ENCODE measurements around the gene LSR. TPM values are rescaled to one million over a fixed set of nuclear protein-coding genes. Genes with fewer than 3 reads are reported as not detected.

LSR gene
- total and polyA plus RNA-seq, 12 donors: 8.2 to 106 (median 58.7) TPM

DNA sequence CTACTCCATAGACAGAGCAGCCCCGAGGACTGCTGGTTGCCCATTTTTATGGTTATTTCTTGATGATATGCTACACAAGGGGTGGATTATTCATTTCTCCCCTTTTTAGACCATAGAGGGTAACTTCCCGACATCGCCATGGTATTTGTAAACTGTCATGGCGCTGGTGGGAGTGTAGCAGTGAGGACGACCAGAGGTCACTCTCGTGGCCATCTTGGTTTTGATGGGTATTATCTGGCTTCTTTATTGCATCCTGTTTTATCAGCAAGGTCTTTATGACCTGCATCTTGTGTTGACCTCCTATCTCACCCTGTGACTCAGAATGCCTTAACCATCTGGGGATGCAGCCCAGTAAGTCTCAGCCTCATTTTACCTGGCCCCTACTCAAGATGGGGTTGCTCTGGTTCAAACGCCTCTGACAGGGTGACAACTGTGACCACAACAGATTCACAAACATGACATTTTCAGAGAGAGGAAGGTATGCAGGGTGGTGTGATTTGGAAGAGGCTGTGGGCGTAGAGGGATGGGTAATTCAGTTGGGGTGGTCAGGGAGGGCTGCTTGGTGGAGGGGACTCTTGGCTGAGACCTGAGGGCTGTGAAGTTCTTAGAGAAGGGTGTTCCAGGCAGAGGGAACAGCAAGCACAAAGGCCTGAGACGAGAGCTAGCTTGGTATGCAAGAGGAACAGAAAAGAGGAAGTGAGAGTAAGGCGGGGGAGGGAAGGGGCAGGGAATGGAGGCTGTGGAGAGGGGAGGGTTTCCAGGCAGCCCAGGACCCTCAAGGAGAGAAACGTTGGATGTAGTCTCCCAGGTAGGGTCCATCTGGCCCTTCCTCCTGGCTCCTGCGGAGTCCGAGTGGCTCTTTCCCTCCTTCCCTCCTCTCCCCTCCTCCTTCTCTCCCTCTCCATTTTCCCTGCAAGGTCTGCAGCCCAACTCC is 43.7 kb upstream of the LSR start:
- peaks cover 0 to 15% of the 10 kb centered on the region in 2 donors for H3K4me1 ChIP-seq (replicated peaks in 1 of 2)
- no peak overlapping the region for H3K27ac ChIP-seq
- no peak overlapping the region for H3K4me3 ChIP-seq
- no peaks in the 10 kb centered on the region for H3K36me3 ChIP-seq (replicated peaks in 1 of 2)
- TF ChIP-seq, protein P1, sequence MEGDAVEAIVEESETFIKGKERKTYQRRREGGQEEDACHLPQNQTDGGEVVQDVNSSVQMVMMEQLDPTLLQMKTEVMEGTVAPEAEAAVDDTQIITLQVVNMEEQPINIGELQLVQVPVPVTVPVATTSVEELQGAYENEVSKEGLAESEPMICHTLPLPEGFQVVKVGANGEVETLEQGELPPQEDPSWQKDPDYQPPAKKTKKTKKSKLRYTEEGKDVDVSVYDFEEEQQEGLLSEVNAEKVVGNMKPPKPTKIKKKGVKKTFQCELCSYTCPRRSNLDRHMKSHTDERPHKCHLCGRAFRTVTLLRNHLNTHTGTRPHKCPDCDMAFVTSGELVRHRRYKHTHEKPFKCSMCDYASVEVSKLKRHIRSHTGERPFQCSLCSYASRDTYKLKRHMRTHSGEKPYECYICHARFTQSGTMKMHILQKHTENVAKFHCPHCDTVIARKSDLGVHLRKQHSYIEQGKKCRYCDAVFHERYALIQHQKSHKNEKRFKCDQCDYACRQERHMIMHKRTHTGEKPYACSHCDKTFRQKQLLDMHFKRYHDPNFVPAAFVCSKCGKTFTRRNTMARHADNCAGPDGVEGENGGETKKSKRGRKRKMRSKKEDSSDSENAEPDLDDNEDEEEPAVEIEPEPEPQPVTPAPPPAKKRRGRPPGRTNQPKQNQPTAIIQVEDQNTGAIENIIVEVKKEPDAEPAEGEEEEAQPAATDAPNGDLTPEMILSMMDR (IDR thresholded peaks at IDR 0.05): no peak
- no peak for TF ChIP-seq POLR2A (IDR thresholded peaks at IDR 0.05)
- 63 to 74% (median 70%) methylated on average over 13 of the region's 13 CpGs for WGBS, 4 donors
- no peaks in the 10 kb centered on the region for H3K9me3 ChIP-seq (replicated peaks in 1 of 3)
- DNase-seq: peak in 2 of 7 donors; percentile 31 to 47
- intact Hi-C loops (cut with DNase I): no loop called here
- no peaks in the 10 kb centered on the region for H3K27me3 ChIP-seq

DNA sequence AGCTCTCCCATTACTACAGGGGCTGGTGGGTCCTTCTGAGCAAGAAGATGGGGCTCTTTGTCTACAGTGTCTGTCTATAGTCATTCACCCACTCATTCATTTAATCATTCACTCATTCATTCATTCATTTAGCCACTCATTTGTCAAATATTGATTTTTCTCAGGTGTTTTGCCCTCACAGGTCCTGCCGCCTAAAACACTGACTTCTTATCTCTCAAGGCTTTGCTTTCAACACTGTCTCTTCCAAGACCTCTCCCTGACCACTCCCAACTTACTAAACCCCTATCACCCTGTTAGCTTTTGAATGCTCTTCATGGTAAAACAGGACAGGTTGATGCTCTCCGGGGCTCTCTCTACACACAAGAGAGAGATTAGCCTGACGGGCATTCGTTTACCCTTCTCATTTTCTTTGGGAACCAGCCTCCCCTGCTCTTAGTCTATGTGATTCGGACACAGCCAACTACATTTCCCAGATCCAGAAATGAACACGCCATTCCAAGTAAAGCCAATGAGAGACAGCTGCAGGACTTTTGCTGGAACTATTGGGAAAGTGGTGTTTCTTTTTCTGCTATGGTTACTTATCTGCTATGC is 43.0 kb upstream of the LSR start:
- Histone ChIP-seq H3K4me3 (no peak overlapping the region), H3K9me3 (replicated peaks in 1 of 3) (no peaks in the 10 kb centered on the region), H3K27ac (no peak overlapping the region), H3K36me3 (replicated peaks in 1 of 2) (no peaks in the 10 kb centered on the region), H3K27me3 (no peaks in the 10 kb centered on the region), H3K4me1 (replicated peaks in 1 of 2) (peaks cover 0 to 21% of the 10 kb centered on the region in 2 donors)
- WGBS, 4 donors: 81 to 90% (median 87%) methylated on average over 6 of the region's 6 CpGs
- intact Hi-C loops (cut with DNase I): no loop called here
- DNase-seq: peak in 1 of 7 donors; percentile 4
- TF ChIP-seq, protein P1 (IDR thresholded peaks at IDR 0.05): no peak

DNA sequence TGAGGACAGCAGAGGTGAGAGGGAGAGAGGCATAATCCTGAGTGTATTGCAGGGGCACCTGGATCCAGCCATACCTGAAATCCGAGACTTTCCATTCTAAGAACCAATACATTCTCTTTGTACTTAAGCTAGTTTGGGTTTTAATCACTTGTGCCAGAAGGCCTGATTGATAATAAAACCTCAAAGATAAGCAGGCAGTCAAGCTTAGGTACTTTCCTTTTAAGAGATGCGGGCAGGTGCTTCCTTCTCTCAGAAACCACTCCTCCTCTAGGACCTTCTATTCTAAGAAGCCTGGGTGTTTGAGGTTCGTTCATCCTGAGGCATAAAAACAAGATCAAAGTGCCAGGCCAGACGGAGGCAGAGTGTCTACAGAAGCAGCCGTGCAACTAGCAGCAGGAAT is 42.4 kb upstream of the LSR start:
- Histone ChIP-seq H3K36me3 (replicated peaks in 1 of 2) (no peaks in the 10 kb centered on the region), H3K27me3 (no peaks in the 10 kb centered on the region), H3K4me1 (replicated peaks in 1 of 2) (peaks cover 0 to 26% of the 10 kb centered on the region in 2 donors), H3K9me3 (replicated peaks in 1 of 3) (no peaks in the 10 kb centered on the region), H3K27ac (no peak overlapping the region), H3K4me3 (no peak overlapping the region)
- intact Hi-C loops (cut with DNase I): no loop called here
- WGBS, 4 donors: 70 to 82% (median 79%) methylated on average over 5 of the region's 5 CpGs
- DNase-seq: peak in 1 of 7 donors; percentile 41
- TF ChIP-seq, protein P1 (IDR thresholded peaks at IDR 0.05): no peak
- TF ChIP-seq POLR2A (IDR thresholded peaks at IDR 0.05): no peak

DNA sequence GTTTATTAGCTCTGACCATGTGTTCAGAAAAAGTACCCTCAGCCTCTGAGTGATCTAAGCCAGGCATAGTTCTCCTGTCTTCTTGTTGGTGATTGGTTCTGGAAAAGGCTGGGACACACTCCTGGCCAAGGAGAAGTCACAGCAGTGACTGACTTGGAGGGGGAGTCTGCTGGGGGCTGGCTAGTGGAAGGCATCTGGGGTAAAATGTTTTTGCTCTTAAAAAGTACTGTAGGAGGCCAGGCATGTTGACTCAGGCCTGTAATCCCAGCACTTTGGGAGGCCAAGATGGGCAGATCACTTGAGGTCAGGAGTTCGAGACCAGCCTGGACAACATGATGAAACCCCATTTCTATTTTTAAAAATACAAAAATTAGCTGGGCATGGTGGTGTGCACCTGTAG is 41.9 kb upstream of the LSR start:
- intact Hi-C loops (cut with DNase I): no loop called here
- H3K4me3 ChIP-seq: no peak overlapping the region
- H3K27me3 ChIP-seq: no peaks in the 10 kb centered on the region
- 82 to 100% (median 96%) methylated on average over 1 of the region's 1 CpG for WGBS, 4 donors
- H3K27ac ChIP-seq: no peak overlapping the region
- peak in 1 of 7 donors; percentile 14 for DNase-seq
- no peaks in the 10 kb centered on the region for H3K9me3 ChIP-seq (replicated peaks in 1 of 3)
- H3K36me3 ChIP-seq (replicated peaks in 1 of 2): no peaks in the 10 kb centered on the region
- peaks cover 0 to 27% of the 10 kb centered on the region in 2 donors for H3K4me1 ChIP-seq (replicated peaks in 1 of 2)
- no peak for TF ChIP-seq POLR2A (IDR thresholded peaks at IDR 0.05)
